ENCODE data around the gene ACSS1. TPM values are rescaled to one million over a fixed set of nuclear protein-coding genes. Genes with fewer than 3 reads are reported as not detected.

ACSS1 gene
- 7.2 and 13.9 TPM in 2 replicates for total RNA-seq

GRCh38 chr20:25058051-25058846, at the start of gene ACSS1:
Gene ACSS1 (minus strand): TSS chr20:25058139. CDS start chr20:25058102, 37 bp downstream.
- DNase-seq (ENCODE audit: low read depth in 2 of 2), result peak; percentile 52 to 62

DNA sequence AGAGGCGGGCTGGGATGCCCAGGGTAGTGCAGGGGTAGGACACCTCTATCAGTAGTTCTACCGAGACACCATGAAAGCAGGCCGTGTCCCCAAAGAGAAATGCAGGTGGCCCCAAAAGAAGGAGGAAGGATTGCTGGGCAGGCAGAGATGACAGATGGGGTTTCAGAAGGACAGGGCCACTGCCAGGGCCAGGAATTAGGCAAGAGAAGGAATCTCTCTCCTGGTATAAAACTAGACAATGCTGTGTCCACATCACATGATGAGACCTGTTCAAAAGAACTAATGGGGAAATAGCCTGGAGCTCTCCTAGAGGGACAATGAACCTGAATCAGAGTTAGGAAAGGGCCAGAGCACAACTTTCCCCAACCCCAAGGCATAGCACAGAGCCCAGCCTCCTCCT, 45.6 kb upstream of the ACSS1 start:
- DNase-seq (ENCODE audit: low read depth in 2 of 2), result no peak

GRCh38 chr20:25100914-25101313, 43.0 kb upstream of the ACSS1 start:
- DNase-seq (ENCODE audit: low read depth in 2 of 2), result no peak

- no peak for DNase-seq (ENCODE audit: low read depth in 2 of 2)
Observed at GRCh38 chr20:25099601-25100140, 41.7 kb upstream of the ACSS1 start.

DNA sequence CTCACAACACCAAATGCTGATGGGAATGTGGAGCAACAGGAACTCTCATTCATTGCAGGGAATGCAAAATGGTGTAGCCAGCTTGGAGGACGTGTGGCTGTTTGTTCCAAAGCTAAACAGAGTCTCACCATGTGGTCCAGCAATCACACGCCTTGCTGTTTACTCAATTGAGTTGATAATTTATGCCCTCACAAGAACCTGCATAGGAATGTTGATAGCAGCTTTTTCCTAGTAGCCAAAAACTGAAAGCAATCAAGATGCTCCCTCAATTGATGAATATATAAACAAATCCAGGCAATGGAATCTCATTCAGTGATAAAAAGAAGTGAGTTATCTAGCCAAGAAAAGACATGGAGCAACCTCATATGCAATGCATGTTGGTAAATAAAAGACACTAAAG, 39.6 kb upstream of the ACSS1 start:
- no peak for DNase-seq (ENCODE audit: low read depth in 2 of 2)

DNA sequence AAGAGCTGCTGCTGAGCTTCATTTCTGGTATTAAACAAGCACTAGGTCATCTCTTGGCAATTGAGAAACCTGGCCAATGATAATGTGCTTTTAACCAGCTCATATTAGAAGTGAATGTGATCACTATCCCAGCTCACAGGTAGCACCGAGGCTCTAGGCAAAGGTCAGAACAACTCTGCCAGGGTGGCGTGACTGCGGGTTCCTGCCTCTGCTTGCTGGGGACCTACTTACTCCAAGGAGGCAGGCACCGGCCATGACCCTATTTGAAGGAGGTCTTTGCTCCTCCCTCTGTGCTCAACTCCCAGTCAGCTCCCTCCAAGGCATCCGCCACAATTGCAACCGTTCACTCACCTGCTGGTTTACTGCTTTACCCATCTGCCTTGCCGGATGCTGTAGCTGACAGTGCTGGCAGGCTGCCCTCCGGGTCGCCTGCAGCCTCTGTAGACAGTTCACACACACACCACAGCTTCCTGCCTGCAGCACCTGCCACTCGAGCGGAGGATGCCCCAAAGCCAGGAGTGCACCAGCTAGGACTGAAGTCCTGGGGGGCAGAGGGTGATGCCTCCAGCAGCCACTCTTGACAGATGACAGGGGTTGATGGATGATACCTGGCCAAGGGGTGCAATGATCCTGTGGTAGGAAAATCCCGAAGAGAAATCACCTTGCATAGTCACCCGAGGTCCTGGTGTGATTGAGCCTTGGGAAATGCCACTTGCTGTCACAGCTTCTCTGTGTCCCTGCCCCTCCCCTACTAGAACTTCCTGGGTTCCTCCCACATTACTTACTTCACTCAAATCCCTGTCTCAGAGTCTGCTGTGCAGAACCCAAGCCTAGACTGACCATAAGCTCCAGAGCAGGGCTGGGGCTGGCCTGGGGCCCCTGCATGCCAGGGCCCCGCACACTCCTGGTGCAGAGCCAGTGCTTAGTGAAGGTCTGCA, 32.8 kb upstream of the ACSS1 start:
- DNase-seq (ENCODE audit: low read depth in 2 of 2), result no peak

DNA sequence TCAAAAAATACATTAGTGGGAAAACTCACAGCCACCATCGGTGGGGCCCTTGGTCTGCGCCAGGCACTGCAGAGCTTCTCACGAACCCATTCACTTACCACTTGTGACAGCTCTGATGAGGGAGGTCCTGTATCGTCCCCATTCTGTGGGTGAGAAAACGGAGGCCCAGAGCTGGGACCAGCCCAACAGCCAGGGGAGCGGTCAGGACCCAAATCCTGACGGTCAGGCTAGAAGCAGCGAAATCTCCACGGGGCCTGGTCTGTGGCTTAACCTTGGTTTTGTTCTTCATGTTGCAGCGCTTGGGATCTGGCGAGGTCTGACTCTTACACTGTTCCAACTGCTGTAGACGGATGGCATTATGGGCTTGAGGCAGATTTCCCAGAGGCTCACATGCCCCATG, 31.7 kb upstream of the ACSS1 start:
- no peak for DNase-seq (ENCODE audit: low read depth in 2 of 2)

GRCh38 chr20:25089096-25089495, 31.2 kb upstream of the ACSS1 start:
- no peak for DNase-seq (ENCODE audit: low read depth in 2 of 2)

DNA sequence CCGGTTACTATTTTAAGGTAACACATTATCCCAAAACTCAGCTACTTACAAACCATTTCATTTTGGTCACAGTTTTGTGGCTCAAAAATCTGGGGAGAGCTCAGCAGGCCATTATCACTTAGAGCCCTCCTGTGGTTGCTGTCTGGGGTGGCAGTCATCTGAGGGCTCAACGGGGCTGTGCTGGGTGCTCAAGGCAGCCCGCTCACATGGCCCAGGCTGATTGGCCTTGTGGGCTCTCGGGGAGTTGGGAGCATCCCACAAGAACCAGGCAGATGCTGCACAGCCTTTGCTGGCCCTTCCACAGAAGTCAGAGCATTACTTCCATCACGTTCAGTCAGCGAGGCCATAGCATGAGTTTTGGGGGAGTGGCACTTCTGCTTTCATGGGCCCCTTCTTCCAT, 30.3 kb upstream of the ACSS1 start:
- DNase-seq (ENCODE audit: low read depth in 2 of 2), result no peak

GRCh38 chr20:25087186-25087929, 29.4 kb upstream of the ACSS1 start:
- DNase-seq (ENCODE audit: low read depth in 2 of 2), result no peak

DNA sequence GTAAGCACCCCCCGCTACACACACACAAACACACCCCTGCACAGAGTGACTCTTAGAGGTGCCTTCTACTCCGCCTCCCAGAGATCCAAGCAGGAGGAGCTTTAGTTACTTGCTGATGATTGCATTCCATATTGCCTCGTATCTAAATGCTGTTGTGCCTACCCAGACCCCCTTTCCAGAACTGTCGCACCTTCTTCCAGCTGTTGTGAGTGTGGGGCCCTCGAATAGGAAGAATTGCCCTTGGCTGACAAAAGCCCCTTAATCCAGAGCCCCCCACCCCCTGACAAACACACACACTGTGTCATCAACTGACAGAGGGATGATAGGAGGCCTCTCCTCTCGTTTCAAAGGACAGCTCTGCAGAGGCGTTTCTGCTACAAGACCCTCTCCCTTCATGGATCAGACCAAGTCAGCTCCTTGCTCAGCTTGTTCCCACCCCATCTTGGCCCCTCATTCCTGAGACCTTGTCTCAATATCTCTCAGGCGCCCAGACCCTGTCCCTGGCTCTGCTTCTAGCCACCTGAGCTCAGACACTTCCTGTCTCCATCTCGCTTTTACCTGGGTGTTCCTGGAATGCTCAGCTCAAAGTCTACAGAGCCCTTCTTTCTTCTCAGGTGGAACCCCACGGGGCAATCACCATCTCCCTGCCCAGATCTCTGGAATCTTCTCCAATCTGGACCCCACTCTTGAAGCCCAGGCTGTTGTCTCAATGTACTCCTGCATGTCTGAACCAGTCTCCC, 28.0 kb upstream of the ACSS1 start:
- DNase-seq (ENCODE audit: low read depth in 2 of 2), result no peak

GRCh38 chr20:25084626-25085187, 26.8 kb upstream of the ACSS1 start:
- DNase-seq (ENCODE audit: low read depth in 2 of 2), result no peak

DNA sequence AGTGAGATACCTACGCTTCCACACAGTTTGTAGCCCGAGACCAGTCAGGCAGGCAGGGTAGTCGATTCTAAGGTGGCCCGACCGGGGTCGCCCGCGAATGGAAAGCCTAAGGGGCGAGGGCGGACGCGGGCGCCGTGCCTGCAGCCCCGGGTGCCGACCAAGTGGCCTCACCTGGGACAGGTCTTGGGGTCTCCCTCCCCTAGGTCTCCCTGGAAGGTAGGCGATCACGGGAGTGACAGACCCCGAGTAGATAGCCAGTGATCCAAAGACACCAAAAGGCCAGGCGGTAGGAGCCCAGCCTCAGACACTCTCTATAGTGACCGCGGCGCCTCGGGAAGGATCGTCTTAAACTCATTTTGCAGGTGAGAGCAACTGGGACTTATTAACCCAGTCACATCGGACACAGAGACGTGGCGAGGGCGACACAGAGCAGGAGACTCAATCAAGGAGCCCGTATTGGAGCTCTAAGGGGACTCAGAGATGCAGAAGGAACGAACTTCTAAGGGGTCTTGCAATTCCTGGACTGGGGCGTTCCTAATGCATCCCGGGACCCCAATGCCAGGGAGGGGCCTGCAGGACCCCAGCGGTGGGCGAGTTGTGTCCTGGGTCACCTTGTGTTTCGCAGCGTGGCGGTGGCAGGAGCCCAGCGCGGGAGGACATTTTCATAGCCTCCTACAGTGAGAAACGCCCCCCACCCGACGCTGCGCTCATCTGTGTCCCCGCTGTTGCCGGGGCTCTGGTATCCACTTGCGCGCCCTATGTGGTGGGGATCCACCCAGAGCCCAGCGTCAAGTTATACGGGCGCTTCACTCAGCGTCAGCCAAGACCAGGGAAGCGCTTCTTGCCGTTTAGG, 26.1 kb upstream of the ACSS1 start:
- peak; percentile 15 to 26 for DNase-seq (ENCODE audit: low read depth in 2 of 2)

DNA sequence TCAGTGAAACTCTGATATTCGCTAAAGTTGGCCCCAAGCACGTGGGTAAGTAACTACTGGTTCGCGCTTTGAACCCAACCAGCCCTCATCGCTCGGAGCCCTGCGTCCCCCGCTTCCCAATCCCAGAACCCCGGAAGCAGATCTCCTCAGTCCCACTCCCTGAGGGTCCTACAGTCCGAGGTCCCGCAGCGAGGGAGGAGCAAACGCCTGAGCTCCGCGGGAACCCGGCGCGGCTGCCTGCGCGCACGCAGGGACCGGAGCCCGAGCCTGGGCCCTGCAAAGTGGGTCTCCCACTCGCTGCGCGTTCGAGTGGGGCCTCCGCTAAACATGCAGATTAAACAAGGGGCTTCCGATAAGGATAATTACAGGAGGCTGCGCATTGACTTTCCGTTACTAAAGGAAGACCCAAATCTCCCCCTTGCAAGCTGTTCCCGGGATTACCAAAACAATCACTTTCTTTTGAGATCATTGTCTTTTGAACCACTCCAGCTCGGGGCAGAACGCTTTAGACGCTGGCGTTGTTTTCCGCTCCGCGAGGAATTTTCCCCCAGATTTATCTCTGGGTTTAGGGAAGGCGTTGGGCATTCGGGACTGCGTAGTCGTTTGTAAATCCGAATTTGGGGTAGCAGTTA, 25.3 kb upstream of the ACSS1 start:
- DNase-seq (ENCODE audit: low read depth in 2 of 2), result no peak

DNA sequence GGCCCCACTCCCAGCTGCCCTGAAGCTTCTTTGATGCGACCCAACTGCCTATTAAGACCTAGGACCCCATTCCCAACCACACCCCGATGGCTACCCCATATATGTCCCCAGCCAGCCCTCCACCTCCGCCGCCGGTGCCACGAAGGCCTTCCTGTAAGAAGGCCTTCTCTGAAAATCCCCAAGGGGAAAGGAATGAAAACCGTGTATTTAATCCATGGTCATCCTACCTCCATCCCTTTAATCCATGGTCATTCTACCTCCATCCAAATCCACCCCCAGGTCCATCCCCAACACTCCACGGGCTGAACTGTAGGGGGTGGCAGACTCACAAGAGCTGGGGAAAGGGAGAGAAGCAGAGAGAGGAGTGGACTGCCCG, 24.5 kb upstream of the ACSS1 start:
- no peak for DNase-seq (ENCODE audit: low read depth in 2 of 2)

- DNase-seq (ENCODE audit: low read depth in 2 of 2), result no peak
Observed at GRCh38 chr20:25081730-25082497, 24.0 kb upstream of the ACSS1 start, which contains the start of gene VSX1. Gene VSX1 (minus strand): TSS chr20:25082141. CDS start chr20:25082096, 45 bp downstream.

- DNase-seq (ENCODE audit: low read depth in 2 of 2), result peak in 1 of 2 donors; percentile 16
Observed at GRCh38 chr20:25081065-25081729, 23.3 kb upstream of the ACSS1 start.

DNA sequence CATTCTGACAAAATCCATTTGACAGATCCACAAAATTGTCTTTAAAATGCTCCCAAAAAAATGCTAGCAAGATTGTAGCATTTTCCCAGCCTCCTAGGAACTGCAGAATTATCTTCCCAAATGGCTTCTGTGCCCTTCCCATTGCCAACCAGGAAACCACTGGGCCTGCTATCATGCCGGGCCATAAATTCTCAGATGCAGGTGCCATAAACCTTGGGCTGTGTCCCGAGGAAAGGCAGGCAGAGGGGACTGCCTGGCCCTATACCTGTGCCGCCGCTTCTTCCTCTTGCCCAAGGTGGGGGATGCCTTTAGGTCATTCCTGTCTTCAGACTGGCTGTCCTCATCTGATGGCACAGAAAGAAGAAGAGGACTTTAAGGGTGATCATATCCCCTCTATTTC, 21.2 kb upstream of the ACSS1 start:
- no peak for DNase-seq (ENCODE audit: low read depth in 2 of 2)

Data from lung microvascular endothelial cell (primary cell).